KMS-11 (cell line): Measurements from ENCODE around the gene NODAL.

Experiments
- H2AFZ ChIP-seq: fragments of 200-600 bp; sonication (generic); 2 replicates; pipeline ENCODE4 v1.6.1; 2016; ENCODE audit warnings: antibody characterized with exemption, mixed run types, low read depth
- H3K27ac ChIP-seq: fragments of 200-600 bp; sonication (generic); 2 replicates; pipeline ENCODE4 v1.6.1; 2016; ENCODE audit warnings: mild to moderate bottlenecking, mixed run types
- H3K27me3 ChIP-seq: fragments of 200-600 bp; sonication (generic); 2 replicates; pipeline ENCODE4 v1.6.1; 2017; ENCODE audit warnings: mild to moderate bottlenecking, low read depth, mixed run types, moderate library complexity; ENCODE audit not compliant: insufficient read depth
- H3K36me3 ChIP-seq: fragments of 200-600 bp; sonication (generic); 2 replicates; pipeline ENCODE4 v1.6.1; 2017; ENCODE audit warnings: mild to moderate bottlenecking, mixed run types; ENCODE audit not compliant: insufficient read depth
- H3K4me1 ChIP-seq: fragments of 200-600 bp; sonication (generic); 2 replicates; pipeline ENCODE4 v1.6.1; 2016; ENCODE audit warnings: mild to moderate bottlenecking, low read depth, mixed run types; ENCODE audit not compliant: poor library complexity, severe bottlenecking
- H3K4me2 ChIP-seq: fragments of 200-600 bp; sonication (generic); 2 replicates; pipeline ENCODE4 v1.7.0; 2016; ENCODE audit warnings: mild to moderate bottlenecking, mixed run types
- H3K4me3 ChIP-seq: fragments of 200-600 bp; sonication (generic); IDR thresholded peaks from 2 replicates; pipeline ENCODE4 v1.6.1; 2017; ENCODE audit warnings: low read depth, low read length, mixed read lengths; ENCODE audit not compliant: insufficient read depth
- H3K79me2 ChIP-seq: fragments of 200-600 bp; sonication (generic); 2 replicates; pipeline ENCODE4 v1.6.1; 2016; ENCODE audit warnings: low read depth, mixed run types; ENCODE audit not compliant: insufficient read depth
- H3K9ac ChIP-seq: fragments of 200-600 bp; sonication (generic); 2 replicates; pipeline ENCODE4 v1.6.1; 2016; ENCODE audit warnings: mild to moderate bottlenecking, mixed run types
- H4K20me1 ChIP-seq: fragments of 200-600 bp; sonication (generic); 2 replicates; pipeline ENCODE4 v1.6.1; 2016; ENCODE audit warnings: mild to moderate bottlenecking, mixed run types; ENCODE audit not compliant: insufficient read depth
- CTCF ChIP-seq: fragments of 200-600 bp; sonication (generic); conservative IDR thresholded peaks from 2 replicates; pipeline ENCODE4 v1.6.1; 2017; ENCODE audit warnings: low read depth, mild to moderate bottlenecking, antibody characterized with exemption, low read length, moderate library complexity, mixed read lengths

The NODAL gene

DNA sequence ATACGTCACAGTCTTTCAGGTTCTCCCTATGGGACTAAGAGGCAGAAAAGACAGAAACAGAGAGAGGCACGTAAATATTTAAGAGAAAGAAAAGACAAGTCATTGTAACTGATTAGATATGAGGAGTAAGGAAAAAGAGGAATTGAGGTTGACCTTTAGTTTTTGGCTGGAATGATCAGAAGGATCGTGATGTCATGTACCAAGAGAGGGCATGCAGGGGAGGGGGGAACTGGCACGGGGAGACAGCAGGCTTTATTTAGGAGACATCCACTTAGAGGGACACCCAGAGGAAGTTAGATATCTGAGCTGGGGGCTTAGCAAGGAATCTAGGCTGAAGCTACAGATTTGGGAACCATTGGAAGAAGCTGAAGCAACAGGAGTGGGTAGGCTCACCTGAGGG is 49.8 kb downstream of the NODAL start:
- Histone ChIP-seq H3K79me2 (no peaks in the 10 kb centered on the region), H3K27me3 (no peaks in the 10 kb centered on the region), H3K36me3 (no peaks in the 10 kb centered on the region), H3K9ac (no peak overlapping the region), H4K20me1 (no peaks in the 10 kb centered on the region), H3K27ac (no peak overlapping the region), H3K4me1 (no peaks in the 10 kb centered on the region), H2AFZ (no peak overlapping the region), H3K4me2 (no peak overlapping the region), H3K4me3 (no peak overlapping the region)
- no peak for TF ChIP-seq CTCF
